ENCODE data around the gene BRMS1L. TPM values are rescaled to one million over a fixed set of nuclear protein-coding genes. Genes with fewer than 3 reads are reported as not detected.

Gene BRMS1L
- total RNA-seq, 1 experiment from 2014 or later = 7.6 TPM

- no peak for DNase-seq (ENCODE audit: low spot score)
These were observed 39.6 kb downstream of the BRMS1L start for GRCh38 chr14:35865611-35866324.

GRCh38 chr14:35866595-35867279 lies 40.6 kb downstream of the BRMS1L start:
- no peak for DNase-seq (ENCODE audit: low spot score)

- no peak for DNase-seq (ENCODE audit: low spot score)
These were observed 41.1 kb downstream of the BRMS1L start for GRCh38 chr14:35867280-35867629.

DNA sequence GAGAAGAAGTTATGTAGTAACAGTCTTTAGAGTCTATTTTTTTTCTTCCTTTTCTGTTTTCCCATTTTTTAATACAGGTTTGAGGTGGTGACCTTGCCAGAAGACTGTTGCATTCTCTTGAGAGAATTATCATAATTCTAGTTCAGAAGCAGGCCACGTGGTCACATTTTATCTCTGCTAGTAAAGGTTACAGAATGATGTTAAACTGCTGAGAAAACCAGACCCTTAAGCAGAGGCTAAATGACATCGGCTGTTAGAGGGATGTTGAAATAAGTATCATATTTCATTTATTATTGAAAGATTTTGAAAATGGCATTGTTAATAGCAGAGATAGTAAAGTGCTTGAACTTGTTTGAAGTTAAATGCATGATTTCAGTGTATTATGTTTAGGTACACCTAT lies 49.2 kb downstream of the BRMS1L start:
- DNase-seq (ENCODE audit: low spot score) = no peak

GRCh38 chr14:35877276-35877675 lies 51.1 kb downstream of the BRMS1L start:
- no peak for DNase-seq (ENCODE audit: low spot score)

GRCh38 chr14:35878272-35879150 lies 52.4 kb downstream of the BRMS1L start:
- peak; percentile 81 for DNase-seq (ENCODE audit: low spot score)

GRCh38 chr14:35879151-35879648 lies 53.1 kb downstream of the BRMS1L start:
- peak; percentile 8 for DNase-seq (ENCODE audit: low spot score)

DNA sequence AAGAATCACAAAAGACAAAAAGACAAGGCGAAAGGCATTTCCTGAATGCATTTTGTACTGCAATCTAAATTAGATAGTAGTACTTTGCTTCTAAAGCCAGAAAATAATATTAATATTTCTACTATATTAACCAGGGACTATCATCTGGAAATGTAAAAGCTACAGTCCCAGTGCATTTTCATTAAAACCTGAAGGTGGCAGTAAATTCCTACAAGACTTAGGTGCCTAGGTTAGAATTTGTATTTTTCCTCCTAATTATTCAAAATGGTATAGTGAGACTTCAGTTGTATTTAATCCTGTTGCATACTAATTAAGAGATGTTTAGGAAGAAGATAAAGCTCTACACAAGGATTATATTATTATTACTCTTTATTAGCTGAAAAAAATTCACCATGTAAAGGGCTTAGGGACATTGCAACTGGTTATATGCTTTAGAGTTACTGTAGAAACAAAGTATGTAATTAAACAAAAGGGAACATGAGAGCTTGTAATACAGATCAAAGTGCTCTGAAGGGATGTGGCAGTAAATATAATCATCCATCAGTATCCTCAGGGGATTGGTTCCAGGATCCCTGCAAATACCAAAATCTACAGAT lies 53.6 kb downstream of the BRMS1L start:
- DNase-seq (ENCODE audit: low spot score) = no peak

DNA sequence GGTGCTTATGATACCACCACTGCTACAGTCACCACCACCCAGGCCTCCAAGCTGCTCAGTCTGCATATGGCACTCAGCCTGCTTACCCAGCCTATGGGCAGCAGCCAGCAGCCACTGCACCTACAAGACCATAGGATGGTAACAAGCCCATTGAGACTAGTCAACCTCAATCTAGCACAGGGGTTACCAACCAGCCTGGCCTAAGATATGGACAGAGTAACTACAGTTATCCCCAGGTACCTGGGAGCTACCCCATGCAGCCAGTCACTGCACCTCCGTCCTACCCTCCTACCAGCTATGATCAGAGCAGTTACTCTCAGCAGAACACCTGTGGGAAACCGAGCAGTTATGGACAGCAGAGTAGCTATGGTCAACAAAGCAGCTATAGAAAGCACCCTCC lies 55.1 kb downstream of the BRMS1L start:
- DNase-seq (ENCODE audit: low spot score) = no peak

GRCh38 chr14:35883677-35884293 lies 57.6 kb downstream of the BRMS1L start:
- peak; percentile 14 for DNase-seq (ENCODE audit: low spot score)

- no peak for DNase-seq (ENCODE audit: low spot score)
These were observed 64.2 kb downstream of the BRMS1L start for GRCh38 chr14:35890308-35890707.

DNA sequence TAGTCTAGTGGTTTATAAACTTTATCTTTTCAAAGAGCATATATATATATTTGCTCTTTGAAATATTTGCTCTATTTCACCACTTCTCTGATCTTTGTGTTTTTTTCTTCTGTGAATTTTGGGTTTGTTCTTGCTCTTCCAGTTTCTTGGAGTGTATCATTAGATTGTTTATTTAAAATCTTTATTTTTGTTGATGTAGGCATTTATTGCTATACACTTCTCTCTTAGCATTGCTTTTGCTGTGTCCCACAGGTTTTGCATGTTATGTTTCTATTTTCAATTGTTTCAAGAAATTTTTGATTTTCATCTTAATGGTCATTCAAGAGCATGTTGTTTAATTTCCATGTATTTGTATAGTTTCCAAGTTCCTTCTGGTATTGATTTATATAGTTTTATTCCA lies 69.1 kb downstream of the BRMS1L start:
- DNase-seq (ENCODE audit: low spot score) = no peak

DNA sequence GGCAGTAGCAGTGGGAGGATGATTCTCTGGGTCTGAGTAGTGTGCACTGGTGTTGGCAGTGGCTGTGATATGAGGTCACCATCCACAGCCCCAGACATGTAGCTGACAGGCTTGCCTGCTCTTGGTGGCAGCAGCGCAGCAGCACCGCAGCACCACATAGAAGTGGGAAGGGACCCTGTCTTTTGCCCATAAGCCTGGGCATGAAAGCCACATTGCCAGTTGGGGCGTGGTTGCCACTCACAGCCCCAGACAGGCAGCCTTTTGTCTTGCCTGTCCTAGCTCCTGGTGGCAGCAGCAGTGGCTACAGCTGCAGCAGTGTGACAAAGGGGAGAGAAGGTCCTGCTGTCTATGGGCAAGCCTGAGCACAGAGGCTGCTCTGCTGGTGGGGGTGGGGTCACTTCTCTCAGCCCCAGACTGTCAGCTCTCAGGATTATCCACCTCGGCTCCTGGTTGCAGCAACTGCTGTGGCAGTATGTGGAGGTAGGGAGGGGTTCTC lies 71.5 kb downstream of the BRMS1L start:
- no peak for DNase-seq (ENCODE audit: low spot score)

DNA sequence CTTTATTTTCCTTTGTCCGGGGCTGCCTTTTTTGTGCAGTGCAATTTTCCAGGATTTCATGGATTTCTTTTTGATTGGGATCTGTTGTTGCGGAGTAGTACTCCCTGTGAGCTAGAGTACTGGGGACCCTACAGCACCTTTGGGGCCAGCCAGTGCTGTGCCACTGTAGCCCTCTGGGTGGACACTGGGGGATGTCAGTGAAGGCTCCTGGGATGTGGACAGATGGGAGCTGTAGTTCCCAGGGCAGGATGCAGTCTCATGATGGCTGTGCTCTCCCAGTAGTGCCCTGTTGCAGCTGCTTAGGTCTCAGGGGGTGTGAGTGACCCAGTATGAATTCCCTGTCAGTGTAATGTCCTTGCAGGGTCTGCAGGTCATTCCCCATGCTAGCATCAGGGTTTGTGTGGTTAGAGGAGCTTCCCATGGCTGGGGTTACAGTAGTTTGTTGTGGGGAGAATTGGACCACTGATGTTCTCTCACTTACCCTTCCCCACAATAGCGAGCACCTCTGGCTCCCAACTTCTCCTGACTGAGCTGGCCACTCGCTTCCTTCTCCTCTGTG lies 72.2 kb downstream of the BRMS1L start:
- no peak for DNase-seq (ENCODE audit: low spot score)

DNA sequence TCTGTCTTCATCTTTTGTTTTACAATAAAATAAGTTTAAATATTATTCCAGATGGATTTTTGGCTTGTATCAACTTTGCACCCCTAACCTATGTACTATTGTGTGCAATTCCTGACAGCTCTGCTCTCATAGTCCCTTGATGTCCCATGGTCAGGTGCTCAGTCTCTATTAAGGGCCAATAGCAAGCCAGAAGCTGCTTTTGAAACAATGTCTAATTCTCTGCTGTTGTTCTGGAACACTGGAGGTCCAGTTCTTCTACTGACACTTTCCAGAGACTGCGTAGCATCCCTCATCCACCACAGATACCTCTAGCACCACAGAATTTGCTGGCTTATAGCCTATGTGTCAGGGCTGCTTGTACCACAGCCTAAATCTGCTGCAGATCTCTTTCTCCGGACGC lies 74.6 kb downstream of the BRMS1L start:
- DNase-seq (ENCODE audit: low spot score) = no peak

DNA sequence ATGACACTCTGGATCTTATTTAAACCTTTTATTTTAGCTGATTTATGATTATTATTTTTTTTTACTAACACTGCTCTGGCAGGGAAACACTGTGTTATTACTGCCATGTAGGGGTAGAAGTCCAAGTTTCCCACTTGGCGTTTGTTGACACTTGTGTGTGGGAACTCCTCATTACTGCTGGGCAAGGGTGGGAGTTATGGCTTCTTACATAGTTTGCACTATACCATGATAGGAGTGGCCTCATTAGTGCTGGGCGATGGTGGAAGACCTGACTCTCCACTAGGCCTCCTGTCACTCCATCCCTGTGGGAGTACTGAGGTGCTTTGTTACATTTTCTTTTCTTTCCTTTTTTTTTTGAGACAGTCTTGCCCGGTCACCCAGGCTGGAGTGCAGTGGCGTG lies 83.5 kb downstream of the BRMS1L start:
- DNase-seq (ENCODE audit: low spot score) = no peak

- no peak for DNase-seq (ENCODE audit: low spot score)
These were observed 84.1 kb downstream of the BRMS1L start for GRCh38 chr14:35910191-35910590.

DNA sequence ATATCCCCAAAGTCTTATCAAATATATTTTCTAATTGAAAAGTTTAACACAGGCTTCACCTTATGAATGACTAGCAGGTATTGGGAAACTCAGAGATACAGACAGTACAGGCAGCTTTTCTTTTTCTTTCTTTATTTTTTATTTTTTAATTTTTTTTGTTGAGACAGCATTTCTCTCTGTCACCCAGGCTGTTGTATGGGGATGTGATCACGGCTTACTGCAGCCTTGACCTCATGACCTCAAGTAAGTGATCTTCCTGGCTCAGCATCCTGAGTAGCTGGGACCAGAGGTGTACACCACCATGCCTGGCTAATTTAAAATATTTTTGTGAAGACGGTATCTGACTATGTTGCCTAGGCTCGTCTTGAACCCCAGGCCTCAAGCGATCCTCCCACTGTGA lies 85.0 kb downstream of the BRMS1L start:
- DNase-seq (ENCODE audit: low spot score) = no peak

DNA sequence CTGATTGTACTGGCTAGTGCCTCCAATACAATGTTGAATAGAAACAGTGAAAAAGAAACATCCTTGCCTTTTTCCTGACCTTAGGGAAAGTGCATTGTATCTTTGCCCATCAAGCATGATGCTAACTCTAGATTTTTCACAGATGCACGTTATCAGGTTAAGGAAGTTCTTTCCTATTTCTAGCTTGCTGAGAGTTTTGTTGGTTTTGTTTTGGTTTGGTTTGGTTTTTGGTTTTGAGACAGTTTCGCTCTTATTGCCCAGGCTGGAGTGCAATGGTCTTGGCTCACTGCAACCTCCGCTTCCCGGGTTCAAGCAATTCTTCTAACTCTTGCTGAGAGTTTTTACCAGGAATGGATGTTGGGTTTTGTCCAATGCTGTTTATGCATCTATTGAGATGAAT lies 89.0 kb downstream of the BRMS1L start:
- no peak for DNase-seq (ENCODE audit: low spot score)

DNA sequence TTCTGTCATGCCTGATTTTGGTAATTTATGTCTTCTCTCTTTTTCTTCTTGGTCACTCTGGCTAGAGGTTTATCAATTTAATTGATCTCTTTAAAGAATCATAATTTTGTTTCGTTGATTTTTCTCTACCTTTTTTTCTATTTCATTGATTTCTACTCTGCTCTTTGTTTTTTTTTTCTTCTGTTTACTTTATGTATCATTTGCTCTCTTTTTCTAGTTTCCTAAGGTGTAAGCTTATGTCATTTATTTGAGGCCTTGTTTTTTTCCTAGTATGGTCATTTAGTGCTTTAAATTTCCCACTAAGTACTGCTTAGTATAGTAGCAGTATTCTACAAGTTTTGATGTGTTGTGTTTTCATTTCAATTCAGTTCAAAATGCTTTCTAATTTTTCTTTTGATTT lies 89.6 kb downstream of the BRMS1L start:
- no peak for DNase-seq (ENCODE audit: low spot score)

Measured in H4 (cell line).